Effector CD4-positive, alpha-beta T cell (primary cell): Measurements from ENCODE around the gene LBR.

Source experiments
- DNase-seq: peaks from one replicate; pipeline ENCODE4 v3.0.0-alpha.2; 2020

LBR gene

DNA sequence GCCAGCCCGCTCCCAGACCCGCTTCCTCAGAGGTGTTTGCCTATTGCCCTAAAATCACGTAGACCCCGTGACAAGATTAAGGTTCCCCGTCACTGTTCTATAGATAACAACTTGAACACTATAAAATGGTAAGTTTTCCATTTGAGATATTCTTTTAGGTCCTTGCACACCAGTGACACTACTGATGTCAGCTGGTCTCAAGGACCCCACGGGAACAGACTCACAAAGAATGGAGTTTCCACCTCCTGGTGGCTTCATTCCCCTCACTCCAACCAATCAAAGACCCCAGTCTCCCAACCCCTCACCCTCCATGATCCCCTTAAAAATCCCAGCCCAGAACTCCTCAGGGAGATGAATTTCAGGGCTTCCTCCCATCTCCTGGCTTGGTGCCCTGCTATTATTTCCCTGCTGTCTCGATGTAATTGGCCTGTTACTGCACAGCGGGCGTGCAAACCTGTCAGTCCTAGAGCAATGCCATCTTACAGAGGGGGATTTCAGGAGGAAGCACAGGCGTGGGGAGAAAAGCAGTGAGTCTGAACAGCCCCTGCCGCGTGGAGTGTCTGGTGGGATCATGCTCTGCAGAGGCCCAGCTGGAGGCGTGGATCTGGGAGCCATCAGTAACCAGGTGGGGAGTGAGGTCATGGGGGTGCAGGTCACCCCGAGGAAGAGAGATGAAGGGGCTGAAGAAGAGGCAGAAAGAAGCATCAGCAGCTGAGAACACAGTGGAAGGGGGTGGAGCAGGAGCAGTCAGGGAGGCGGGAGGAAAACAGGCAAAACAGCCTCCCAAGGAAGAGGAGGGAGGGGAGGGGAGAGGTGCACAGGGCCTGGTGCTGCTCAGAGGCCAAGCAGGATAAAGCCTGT is 35.1 kb upstream of the LBR start:
- no peak for DNase-seq

DNA sequence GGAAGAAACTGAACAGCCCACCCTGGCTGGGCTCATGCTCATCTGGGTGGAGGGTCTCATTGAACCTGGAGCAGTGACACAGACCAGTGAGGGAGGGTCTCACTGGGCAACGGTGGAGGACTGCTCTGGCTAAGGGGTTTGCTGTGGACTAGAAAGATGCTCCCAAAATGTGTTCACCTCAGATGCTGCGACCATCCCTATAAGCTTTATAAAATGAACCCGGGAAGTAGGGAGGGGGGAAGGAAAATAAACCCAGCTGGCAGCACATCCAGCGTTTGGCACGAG is 34.5 kb upstream of the LBR start:
- DNase-seq = no peak

DNA sequence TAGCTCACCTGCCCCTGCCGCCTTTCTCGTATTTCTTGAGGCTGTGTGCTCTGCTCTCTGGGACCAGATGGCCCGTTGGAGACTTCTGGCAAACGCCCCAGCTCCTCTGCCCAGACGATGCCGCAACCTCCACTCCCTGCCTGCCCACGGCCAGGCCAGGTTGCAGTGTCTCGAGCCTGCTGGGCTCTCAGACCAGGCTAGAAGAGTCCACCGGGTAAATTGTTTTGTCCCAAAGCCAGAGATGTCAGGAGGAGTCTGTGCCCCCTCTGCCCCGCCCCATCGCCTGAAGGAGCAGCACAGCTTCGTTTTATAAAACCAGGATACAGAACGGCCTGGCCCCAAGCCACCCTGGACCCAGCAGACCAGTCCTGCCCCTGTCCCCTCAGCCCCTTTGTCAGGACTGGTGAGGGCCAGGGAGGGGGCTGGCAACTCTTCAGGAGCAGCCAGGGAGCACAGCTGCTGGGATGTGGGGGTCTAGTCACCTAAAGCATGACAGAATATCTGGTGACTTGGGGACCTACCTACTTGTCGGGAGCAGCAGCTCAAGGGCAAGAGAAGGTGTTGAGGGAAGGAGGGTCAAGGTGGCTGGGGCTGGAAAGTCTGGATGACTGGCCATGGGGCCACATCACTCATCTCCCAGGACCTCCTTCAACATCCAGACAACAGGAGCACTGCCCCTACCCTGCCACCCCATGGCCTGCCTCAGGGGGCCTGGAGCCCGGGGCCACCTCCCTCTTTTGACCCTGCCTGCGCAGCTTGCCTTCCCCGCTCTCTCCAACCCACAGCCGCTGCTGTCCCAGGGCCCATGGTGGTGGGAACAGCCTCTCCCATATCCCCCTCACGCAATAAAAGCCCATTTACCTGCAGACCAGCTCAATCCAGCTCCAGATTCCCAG is 33.9 kb upstream of the LBR start:
- no peak for DNase-seq

DNA sequence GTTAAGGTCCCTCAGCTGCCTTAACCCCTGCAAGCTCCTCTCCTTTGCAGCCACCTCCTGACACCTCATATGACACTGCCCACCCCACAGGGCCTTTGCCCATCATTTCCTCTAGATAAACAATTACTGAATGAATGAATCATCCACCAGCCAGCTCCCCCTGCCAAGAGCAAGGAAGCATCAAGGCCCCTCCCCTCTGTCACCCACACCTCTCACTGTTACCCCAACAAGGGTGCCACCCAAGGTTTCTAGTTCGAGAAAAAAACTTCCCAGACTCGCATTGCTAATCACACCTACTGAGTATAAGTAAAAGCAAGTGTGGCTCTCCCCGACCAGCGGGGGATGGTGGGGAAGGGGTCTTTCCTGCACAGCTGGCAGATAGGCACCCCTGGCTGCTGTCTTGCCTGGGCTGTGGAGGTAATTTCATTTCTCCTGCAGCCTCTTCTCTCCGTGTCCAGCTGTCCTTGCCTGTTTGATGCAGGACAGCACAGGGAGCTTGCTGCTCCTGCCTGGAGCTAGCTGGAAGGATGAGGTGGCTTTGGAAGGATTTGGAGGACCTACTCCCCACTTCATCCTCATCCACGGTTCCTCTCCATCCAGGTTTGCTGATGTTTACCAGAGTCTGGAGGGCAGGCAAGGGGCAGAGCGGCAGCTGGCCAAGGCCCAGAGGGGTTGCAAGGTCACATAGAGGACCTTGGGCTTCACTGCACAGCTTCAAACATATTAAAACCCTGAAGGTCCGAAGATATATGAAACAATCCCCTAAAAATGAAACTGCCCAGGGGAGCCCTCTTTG is 33.1 kb upstream of the LBR start:
- no peak for DNase-seq

DNA sequence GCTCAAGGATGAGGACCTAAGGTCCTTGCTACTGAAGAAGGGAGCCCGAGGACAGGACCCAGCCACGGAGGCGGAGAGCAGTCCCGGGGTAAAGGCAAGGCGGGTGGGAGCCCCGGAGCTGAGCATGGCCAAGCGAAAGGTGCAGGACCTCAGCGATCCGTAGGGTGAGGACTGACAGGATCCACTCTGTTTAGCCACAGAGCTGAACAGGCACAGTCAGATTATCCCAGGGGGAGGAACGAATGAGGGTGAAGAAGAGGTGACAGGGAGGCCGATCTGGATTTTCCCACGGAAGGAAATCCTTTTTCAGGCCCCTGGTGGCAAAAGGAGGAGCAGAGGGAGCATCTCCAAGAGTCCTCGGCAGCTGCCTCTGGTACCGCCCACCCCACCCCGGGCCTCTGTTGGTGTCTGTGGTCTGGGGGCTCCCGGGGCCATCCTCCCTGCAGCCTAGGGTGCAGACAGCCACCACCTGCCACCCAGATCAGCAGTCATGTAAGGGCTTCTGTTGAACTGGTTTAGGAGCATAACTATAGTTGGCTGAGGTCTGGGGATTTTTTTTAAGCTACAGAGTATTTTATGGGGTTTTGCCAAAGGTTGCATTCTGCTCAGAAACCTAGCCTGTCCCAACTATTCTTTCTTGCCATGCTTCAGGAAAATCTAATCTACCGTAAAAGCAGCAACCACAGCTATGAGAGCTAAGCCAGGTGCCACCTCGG is 32.3 kb upstream of the LBR start:
- DNase-seq = no peak

DNA sequence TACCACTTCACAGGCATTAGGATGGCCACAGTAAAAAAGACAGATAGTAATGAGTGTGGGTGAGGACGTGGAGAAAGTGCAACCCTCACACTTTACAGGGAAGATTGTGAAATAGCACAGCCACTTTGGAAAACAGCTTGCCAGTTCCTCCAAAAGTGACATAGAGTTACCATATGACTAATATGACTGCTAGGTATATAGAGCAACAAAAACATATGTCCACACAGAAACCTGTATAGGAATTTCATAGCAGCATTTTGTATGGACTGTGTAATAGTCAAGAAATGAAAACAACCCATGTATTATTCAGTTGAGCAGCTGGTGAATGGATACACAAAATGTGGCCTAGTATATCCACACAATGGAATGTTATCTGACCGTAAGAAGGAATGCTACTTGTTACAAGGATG is 30.4 kb upstream of the LBR start:
- DNase-seq = no peak

DNA sequence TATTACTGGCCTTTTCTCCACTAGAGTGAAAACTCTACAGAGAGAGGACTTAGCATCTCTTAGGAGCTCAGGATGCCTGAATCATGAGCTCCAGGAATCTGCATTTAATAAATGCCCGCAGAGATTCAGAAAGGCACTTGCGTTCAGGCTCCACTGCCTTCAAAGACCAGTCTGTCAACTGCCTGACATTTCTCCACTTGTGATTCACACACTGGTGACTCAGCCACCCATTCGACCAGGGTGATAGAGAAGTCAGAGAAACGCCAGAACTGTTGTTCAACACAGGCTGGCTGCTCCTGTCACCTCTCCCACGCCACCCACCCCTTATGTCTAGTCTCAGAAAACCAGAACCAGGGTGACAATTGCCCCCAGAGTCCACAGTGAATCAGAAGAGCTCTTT is 26.9 kb upstream of the LBR start:
- no peak for DNase-seq

DNA sequence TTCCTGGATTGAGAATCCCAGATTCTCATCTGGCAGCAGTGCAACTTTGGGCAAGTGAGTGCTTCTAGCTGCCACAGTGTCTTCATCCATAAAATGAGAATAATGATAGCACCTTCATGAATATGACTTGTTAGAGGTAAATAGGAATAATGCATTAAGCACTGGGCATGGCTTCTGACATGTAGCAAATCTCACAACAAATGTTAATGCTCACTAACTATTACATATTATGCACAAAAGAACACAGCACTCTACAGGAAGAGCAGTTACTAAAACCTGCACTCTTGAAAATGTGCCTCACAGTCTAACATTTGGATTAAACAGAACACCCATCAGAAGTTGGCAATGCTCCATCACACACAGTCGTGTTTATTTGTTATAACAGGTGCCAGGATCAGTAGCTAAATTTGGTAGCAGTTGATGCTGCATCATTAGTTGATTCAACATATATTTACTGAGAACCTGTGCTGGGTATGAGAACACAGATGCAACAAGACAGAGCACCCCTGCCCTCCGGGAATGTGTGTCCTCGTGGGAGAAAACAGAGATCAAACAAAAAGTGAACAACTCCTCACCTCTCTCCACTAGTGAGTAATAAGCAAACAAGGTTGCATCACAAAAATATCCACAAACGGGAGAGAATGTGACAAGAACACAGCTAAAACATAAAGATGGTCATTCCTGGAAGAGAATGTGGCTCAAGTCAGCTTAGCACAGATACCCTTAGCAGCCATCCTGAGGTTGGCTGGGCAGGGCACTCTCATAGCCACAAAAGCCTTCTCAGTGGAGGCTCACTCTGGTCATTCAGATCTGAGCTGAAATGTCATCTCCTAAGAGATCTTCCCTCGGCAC is 26.2 kb upstream of the LBR start:
- DNase-seq = no peak

DNA sequence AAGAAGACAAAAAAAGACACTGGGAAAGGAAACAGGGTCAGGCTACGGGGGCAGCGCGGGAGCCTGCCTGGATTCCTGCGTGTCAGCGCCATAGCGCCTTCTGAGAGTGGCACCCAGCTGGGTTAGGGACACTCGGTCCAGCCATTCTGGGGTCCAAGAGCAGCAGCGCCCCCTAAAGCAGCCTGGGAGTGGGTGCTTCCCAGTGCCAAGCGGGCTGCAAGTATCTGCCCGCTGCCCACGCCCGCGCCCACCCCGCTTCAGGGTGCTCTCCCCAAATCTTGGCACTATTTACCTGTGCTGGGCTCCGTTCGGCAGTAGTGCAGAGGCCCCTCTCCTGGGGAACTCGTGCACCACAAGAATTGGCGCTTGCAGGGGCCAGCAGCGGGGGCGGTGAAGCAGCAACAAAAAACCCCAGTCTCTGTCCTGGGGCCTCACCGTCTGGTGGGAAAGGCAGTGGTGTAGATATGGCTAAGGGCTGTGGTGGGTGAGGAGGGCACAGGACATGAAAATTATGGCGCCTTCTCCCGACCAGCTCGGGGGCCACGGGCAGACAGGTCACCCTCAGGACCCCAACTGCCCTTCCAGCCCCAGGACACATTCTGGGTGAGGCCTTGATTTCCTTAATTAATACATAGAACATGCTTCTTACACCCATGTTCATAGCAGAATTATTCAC is 24.1 kb upstream of the LBR start:
- no peak for DNase-seq

DNA sequence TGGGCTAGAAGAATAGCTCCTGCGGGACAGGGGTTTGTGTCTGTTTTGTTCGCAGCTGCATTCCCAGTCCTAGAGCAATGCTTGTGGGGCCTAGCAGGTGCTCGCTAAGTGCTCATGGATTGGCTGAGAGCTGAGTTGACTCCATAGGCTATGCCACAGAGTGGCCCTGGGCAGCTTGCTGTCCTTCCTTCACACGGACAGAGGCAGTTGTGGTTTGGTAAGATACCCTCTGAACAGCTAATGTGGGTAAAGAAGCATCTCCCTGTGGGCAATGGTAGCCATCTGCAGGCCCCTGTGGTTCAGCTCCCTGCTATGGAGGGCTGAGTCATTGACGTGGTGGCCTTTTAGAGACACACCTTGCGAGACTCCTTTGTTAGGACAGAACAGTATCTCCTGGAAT is 23.5 kb upstream of the LBR start:
- no peak for DNase-seq

DNA sequence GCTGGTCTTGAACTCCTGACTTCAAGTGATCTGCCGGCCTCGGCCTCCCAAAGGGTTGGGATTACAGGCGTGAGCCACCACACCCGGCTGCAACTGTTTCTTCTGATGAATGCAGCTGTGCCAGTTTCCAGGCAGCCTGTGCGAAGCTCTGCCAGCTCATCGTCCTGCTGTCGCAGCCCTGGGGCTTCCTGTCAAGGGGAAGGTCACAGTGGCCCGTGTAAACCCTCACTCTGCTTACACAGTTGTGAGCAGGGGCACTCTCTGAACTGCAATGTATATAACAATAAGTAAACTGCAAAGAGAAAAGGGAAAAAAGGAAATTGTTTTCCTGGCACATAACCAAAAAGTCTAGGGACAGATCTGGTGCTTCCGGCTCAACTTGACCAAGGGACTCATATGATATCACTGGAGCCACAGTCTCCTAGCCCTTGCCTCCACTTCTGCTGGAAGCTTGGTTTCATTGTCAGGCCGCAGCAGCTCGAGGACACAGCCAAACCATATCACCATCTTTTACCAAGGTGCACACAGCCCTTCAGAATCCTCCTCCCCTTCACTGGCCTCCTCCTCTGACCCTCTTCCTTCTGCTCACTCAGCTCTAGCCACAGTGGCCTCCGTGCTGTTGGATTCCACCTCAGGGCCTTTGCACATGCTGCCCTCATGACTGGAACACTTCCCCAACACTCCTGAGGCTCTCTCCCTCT is 22.8 kb upstream of the LBR start:
- DNase-seq = no peak

DNA sequence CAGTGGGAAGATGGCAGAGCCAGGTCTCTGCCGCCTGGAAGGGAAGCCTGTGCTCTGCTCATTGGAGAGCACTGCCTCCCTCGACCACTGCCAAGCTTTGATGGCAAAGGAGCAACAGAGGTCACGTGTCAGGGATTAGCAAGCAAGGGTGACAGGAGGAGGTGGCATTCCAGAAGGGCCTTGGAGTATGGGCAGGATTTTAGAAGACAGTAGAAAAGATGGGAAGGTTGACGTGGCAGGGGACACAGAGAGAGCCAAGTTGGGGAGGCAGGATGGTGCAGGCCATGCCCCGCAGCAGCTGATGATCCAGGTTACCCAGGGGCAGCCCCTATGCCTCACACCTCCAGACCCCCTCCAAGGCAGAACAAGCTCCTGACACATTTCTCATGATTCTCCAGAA is 21.9 kb upstream of the LBR start:
- no peak for DNase-seq

DNA sequence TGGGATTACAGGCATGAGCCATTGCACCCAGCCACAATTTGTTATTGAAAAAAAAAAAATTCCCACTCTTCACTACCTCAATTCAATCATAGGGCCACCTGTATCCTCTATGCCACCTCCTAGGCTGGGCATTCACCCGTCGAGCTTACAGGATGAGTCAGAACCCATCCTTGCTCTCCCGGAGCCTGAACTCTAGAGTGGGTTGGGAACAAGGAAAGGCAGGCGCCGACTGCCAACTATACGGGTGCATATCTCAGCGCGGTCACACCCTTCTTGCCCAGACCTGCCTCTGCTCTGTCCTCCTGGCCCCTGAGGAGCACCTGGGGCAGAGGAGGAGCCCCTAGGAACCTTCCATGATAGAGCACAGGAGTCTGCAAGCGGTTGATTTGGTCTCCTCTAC is 21.4 kb upstream of the LBR start:
- DNase-seq = no peak

DNA sequence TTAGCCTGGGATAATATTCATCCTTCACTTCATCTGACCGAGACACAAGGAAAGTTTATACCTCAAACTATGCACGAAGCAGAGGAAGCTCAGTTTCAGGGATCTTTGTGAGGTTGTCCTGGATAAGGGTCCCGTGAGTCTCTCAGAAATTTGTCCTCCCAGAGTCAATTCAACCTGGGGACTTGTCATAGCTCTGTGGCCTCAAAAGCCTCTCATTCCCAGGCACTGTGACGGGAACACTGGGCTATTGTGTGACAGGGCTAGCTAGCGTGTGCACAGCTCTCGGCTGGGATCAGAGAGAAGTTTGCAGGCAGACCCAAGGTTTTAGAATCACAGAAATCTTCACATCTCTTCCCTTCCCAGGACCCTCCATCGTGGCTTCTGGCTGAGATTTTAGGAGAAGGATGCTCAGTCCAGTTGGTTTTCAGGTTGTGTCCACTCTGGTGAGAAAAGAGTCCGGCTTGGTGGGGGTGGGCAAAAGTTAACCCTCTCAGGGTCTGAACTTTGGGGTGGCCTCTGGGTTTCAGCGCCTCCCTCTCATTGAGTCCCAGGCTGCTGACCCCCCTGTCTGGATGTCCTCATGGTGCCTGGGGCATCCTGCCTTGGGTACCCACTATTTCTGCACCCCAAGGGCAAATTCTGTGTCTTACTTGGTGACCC is 20.4 kb upstream of the LBR start:
- no peak for DNase-seq

DNA sequence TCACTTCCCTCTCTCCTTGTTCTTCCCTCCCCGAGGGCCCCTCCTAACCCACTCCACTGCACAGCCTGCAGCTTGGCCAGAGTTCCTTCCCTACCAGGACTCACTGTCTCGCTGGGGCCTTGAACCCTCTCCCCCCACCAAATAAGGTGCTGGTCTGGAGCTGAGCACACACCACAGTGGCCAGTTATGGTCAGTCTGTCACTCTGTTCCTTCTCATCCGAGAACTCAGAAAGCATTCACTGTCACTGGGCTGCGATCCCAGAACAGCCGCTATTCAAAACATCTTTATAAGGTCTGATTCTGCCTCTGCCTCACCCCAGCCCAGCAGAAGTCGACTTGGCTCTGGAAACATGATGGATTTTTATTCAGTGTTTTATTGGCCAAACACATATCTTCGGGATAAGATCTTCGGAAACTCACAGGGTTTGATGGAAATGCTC is 19.8 kb upstream of the LBR start:
- DNase-seq = no peak

DNA sequence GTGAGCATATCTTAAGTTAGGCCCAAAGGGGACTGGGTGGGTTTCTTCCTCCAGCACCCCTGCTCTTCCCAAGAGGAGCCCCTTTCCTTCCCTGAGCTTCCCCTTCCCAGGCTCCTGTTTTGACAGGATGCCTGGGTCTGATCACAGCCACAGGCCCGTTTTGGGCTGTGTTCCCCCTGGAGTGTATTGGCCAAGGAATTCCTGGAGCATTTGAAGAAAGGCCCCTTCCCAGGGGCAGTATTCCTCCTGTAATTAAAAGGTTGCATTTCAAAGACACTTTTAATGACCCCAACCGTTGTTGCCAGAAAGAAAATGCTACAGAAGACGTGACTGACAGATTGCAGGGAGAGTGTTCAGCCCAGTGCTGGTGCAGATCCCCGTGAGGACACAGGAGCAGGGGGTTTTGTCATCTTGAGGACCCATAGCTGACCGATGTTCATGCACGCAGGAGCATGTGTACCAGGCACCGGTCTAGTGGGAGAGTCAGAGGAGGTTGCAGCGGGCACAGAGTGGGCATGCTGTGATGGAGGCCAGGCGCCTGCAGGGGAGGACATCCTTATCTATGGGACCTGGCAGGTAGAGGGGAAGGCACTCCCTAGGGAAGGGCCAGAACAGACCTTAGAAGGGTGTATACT is 19.3 kb upstream of the LBR start:
- DNase-seq = no peak

DNA sequence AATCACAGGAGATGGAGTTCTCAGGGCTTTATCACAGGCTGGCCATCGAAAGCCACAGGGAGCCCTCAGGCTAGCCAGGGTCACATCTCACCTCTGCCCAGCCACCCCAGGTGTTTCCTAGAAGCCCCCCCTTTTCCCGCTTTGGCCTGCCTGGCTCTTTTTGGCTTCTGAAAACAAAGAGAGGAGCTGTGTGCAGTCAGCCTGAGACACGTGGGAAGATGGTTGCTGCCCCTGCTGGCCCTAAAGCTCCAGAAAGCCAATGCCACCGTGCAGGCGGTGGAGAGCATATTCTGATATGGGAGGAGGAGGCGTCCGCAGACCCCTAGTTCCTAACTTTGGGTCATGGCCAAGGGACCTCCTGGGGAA is 18.7 kb upstream of the LBR start:
- DNase-seq = no peak

DNA sequence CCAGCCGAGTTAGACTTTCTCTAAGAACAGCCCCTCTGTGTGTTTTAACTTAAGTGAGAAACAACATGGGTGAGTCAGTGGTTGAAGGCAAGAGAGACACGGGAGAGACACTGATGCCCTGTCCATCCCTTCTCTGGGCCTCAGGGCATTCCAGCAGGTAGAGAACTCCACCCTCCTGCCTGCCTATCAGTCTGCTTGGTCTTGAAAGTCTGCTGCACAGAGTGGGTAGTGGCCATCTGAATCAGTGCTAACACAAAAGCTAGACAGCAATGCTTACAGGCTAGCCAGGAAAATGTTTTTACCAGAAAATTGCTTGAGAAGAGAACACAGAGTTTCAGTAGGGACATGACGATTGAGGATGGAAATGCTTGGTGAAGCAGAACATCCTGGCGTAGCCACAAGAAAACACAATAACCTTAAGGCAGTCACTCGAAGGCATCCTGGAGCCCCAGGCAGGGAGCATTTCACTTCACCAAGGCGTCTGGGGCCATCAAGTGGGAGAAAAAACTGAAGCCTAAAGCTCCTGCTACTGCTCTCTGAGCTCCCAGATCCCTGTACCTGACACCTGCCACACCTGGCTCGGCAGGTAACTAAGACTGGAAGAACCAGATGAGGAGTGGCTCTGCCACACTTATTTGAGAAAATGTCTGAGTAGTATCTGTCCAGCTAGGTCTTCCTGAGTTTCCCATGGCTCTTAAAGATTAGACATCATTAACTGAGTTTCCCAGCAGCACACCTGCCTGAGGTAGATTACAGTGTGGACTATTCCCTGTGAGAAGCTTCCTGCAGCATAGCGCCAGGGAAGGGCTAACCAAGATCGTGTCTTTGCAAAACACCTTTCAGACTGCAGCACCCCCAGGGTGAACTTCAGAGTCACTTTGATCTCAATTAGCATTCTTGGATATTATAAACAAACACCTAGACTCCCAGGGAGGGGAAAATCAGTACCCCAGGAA is 18.1 kb upstream of the LBR start:
- DNase-seq = no peak
